Measurements from ENCODE around the gene LGR4.

LGR4 gene

GRCh38 chr11:27425814-27426213 lies 46.8 kb downstream of the LGR4 start:
- no peak for DNase-seq

- no peak for DNase-seq
Observed at GRCh38 chr11:27423125-27423524, 49.5 kb downstream of the LGR4 start.

GRCh38 chr11:27421819-27422494 lies 50.6 kb downstream of the LGR4 start:
- no peak for DNase-seq

GRCh38 chr11:27420722-27421572 lies 51.6 kb downstream of the LGR4 start:
- DNase-seq: no peak

- DNase-seq: no peak
Observed at GRCh38 chr11:27420217-27420616, 52.4 kb downstream of the LGR4 start.

- DNase-seq: no peak
Observed at GRCh38 chr11:27418356-27418755, 54.2 kb downstream of the LGR4 start.

- DNase-seq: no peak
Observed at GRCh38 chr11:27416568-27417176, 55.9 kb downstream of the LGR4 start.

GRCh38 chr11:27414644-27415043 lies 57.9 kb downstream of the LGR4 start:
- no peak for DNase-seq

- DNase-seq: no peak
Observed at GRCh38 chr11:27413218-27413617, 59.4 kb downstream of the LGR4 start.

GRCh38 chr11:27412192-27412691 lies 60.3 kb downstream of the LGR4 start:
- DNase-seq: no peak

GRCh38 chr11:27411328-27411727 lies 61.3 kb downstream of the LGR4 start:
- no peak for DNase-seq

GRCh38 chr11:27410272-27410671 lies 62.3 kb downstream of the LGR4 start:
- DNase-seq: no peak

- DNase-seq: no peak
Observed at GRCh38 chr11:27409742-27410141, 62.8 kb downstream of the LGR4 start.

GRCh38 chr11:27409049-27409448 lies 63.5 kb downstream of the LGR4 start:
- DNase-seq: no peak

GRCh38 chr11:27408246-27408800 lies 64.3 kb downstream of the LGR4 start:
- no peak for DNase-seq

- DNase-seq: no peak
Observed at GRCh38 chr11:27406498-27407354, 65.9 kb downstream of the LGR4 start.

- no peak for DNase-seq
Observed at GRCh38 chr11:27405134-27405533, 67.5 kb downstream of the LGR4 start.

- DNase-seq: no peak
Observed at GRCh38 chr11:27404427-27404826, 68.2 kb downstream of the LGR4 start.

GRCh38 chr11:27403195-27403594 lies 69.4 kb downstream of the LGR4 start:
- DNase-seq: no peak

GRCh38 chr11:27402450-27402849 lies 70.1 kb downstream of the LGR4 start:
- DNase-seq: no peak

- DNase-seq: no peak
Observed at GRCh38 chr11:27401833-27402316, 70.7 kb downstream of the LGR4 start.

GRCh38 chr11:27401280-27401832 lies 71.2 kb downstream of the LGR4 start:
- DNase-seq: no peak
